ENCODE measurements around the gene ZNF474.

DNA sequence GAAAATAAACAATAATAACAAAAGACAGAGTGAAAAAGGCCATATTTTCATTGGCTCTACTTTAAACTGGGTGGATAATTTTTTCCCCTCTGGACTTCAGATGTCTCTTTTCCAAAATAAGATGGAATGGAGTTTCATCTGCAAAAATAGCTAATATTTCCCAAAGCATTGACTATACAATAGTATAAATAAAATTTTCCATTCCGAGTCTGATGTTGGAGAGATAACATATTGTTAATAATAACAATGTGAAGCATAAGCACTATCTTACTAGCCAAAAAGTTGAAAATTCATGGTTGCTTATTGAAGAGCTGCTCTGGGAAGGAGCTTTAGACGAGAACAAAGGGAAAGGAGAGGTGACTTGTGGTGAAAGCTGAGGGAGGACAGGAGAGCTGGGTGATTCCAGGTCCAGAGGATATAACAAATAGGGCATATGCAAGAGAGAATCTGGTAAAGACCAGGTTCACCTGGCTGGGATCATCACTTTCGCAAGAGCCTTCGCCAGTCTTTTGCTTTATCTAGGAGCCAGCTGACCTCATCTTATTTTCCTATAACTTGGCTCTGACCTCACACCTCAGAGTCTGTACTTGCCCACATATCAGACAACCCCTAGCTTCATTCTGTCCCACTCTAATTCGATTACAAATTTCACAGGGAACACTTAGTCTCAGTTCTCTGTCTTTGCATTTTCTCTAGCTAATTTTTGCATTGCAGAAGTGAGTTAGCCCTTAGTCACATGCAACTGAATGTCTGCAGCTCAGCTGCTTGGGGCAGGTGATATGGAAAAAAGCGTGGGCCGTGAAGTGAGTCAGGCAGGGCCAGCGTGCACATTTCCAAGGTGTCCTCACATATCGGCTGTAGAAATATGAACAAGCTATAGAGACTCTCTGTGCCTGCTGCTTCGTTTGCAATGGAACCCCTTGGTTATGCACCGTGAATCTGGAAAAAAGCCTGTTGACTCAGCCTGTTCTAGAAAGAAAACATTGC, 7.6 kb upstream of the ZNF474 start:
- TF ChIP-seq, protein P1, sequence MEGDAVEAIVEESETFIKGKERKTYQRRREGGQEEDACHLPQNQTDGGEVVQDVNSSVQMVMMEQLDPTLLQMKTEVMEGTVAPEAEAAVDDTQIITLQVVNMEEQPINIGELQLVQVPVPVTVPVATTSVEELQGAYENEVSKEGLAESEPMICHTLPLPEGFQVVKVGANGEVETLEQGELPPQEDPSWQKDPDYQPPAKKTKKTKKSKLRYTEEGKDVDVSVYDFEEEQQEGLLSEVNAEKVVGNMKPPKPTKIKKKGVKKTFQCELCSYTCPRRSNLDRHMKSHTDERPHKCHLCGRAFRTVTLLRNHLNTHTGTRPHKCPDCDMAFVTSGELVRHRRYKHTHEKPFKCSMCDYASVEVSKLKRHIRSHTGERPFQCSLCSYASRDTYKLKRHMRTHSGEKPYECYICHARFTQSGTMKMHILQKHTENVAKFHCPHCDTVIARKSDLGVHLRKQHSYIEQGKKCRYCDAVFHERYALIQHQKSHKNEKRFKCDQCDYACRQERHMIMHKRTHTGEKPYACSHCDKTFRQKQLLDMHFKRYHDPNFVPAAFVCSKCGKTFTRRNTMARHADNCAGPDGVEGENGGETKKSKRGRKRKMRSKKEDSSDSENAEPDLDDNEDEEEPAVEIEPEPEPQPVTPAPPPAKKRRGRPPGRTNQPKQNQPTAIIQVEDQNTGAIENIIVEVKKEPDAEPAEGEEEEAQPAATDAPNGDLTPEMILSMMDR (IDR thresholded peaks at IDR 0.05; ENCODE audit: low read depth, low read length): no peak
- no peak for TF ChIP-seq EZH2phosphoT487 (IDR thresholded peaks at IDR 0.05; ENCODE audit: low read depth)

All from OCI-LY3 (cell line).